ENCODE results near the gene CACNA2D2.

- TF ChIP-seq CTCF (IDR thresholded peaks at IDR 0.05; ENCODE audit: insufficient read depth, low read length) (no peak), GABPA (IDR thresholded peaks at IDR 0.05; ENCODE audit: low read depth) (no peak)
These were observed 26.9 kb upstream of the CACNA2D2 start for GRCh38 chr3:50530001-50530970.
